GM04503 (cell line): Measurements from ENCODE around the gene KIT.

Experiments used
- DNase-seq: peaks from one replicate; pipeline ENCODE4 v3.0.0-alpha.2; 2012; ENCODE audit warnings: low read depth

Gene KIT

DNA sequence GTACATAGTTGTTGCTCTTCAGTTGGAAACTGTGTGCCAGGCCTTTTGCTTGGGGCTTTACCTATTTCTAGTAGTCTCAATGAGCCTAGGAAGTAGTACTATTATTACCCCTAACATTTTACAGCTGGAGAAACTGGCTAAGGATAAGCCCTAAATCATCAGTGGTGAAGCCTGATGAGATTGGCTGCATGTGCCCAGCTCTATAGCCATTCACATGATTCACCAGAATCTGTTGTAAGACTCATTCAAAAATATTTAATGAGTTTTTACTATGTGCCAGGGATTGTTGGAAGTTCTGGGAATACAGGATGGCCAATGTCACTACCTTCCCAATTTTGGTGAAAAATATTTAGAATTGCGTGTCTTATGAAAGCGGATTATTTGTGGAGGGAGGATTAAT lies 2.8 kb downstream of the KIT start:
- DNase-seq, result peak; percentile 71

- peak; percentile 88 for DNase-seq
These were observed 3.4 kb downstream of the KIT start for GRCh38 chr4:54661169-54661568.

GRCh38 chr4:54661686-54662085 lies 3.9 kb downstream of the KIT start:
- peak; percentile 95 for DNase-seq

GRCh38 chr4:54662123-54662522 lies 4.4 kb downstream of the KIT start:
- DNase-seq, result no peak

- DNase-seq, result no peak
These were observed 5.3 kb downstream of the KIT start for GRCh38 chr4:54662901-54663585.

- no peak for DNase-seq
These were observed 6.6 kb downstream of the KIT start for GRCh38 chr4:54664400-54664799.

- DNase-seq, result no peak
These were observed 10.4 kb downstream of the KIT start for GRCh38 chr4:54668014-54668611.

- no peak for DNase-seq
These were observed 12.1 kb downstream of the KIT start for GRCh38 chr4:54669831-54670230.

DNA sequence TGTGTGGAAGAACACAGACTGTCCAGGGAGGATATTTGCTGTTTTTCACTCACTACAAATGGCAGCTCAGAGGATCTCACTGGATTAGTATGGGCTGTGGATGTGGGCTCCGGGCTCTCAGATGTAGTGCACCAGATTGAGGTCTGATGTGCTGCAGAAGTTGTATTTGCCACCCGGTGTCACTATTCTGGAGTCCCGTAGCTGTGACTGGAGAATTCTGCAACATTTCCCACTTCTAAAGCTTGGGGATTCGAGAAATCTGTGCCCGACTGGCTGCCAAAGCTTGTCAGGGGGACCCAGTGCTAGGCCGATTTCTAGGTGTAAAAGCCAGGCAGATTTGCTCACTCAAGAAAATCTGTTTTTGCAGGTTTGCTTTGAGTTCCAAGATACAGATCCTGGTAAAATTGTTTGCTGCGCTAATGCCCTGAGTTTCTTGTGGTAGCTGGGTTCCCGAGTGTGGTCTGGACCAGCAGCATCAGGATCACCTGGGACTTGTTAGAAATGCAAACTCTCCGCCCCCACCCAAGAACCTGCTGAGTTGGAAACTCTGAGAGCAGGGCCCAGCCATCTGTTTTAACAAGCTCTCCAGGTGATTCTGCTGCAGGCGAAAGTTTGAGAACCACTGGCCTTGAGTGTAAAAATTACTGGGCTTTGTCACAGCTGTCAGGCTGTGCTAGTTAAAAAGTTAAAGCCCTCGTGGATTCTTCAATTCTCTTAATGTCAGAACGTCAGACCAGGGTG lies 18.1 kb downstream of the KIT start:
- no peak for DNase-seq

DNA sequence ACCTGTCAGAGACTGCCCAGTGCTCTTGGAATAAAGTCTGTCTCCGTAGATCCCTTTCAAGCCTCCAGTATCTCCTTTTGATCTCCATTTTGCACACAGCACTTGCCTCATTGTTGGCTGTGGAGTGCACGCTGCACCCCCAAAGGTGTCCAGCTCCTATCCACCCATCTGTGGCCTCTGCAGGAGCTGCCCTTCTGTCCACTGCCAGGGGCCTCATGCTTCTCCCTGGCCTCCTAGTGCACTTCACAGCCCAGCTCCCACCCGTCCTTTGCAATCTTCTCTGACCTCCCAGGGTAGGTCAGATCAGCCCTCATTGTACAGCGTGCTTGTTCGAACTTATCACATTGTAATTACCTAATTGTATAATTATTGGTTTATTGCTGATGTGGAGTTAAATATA lies 18.9 kb downstream of the KIT start:
- DNase-seq, result no peak

GRCh38 chr4:54677416-54677815 lies 19.7 kb downstream of the KIT start:
- no peak for DNase-seq

DNA sequence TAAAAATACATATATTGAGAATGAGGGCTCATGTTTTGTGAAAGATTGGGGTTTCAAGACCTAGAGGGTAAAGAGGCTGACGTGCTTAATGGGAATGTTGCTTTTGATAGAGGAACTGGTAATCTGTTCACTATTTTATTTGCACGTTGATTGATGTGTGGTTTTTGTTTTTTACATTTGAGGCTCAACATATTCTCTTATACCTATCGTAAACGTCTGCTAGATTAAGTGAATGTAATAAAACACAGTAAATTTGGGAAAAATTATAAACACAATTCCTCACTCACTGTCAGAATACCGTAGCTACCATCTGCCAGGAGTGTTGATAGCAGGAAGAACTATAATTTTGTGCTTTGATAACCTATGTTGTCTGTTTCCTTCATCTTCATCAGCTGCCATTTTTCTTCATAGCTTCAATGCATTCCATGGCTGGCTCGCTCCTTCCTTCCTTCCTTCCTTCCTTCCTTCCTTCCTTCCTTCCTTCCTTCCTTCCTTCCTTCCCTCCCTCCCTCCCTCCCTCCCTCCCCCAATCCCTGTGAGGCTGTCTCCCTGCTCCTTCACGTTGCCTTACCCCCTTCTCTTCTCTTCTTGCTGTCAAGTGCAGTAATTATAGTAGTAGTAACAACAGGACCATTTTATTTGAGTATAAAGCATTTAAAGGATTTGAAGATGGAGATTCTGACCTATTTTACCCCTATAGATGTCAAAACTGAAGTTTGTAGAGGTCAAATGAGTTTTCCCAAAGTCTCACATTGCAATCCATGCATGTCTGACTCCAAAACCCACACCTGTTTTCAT lies 20.3 kb downstream of the KIT start:
- DNase-seq, result no peak

- DNase-seq, result no peak
These were observed 21.1 kb downstream of the KIT start for GRCh38 chr4:54678826-54679225.

GRCh38 chr4:54679813-54680212 lies 22.1 kb downstream of the KIT start:
- no peak for DNase-seq

DNA sequence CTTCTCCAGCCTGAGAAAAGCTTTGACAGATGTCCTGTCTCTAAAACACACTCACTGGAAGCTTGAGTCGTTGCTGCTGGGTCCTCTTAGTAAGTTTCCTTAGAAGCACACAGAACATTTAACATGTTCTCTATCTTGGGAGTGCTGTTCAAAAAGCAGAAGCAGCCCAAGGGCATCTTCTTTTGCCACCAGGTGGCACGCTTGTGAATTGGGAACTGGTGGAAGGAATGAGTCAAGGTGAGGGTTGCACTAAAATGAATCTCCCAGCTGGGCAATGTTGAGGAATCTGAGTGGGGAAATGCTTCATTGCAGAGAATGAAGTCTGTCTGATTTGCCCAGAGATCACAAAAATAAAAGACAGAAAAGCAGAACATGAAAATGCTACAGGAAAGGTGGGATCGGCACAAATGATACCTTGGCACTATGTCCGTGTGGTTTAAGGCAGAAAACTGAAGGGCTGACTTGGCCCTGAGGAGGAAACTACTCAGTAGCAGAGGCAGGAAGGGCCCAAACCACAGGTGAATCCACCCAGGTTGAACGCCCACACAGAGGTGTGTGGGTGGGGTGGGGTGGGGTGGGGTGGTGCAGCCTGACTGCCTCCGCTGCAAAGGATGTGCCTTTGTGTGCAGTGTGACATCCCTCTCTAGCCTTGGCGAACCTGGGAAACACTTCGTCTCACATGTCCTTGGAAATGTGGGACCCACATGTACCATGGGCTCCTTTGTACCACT lies 26.0 kb downstream of the KIT start:
- no peak for DNase-seq

DNA sequence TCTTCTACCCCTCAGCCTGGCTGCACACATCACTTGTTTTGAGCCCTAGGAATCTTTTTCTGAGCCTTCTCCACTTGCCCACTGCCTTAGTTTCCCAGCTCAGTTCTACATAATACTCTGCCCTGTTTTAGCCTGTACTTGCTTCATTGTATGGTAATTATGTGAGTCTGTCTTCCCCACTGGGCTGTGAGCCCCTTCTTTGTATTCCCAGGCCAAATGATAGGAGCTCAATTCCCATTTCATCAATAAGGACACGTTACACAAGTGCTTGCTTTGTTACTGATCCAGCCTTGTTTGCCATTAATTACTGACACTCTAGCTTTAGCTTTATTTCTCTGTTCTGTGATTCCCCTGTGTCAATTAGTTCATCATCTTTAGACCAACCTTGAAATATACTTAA lies 28.1 kb downstream of the KIT start:
- DNase-seq, result no peak

- peak; percentile 21 for DNase-seq
These were observed 30.4 kb downstream of the KIT start for GRCh38 chr4:54687887-54688841.

DNA sequence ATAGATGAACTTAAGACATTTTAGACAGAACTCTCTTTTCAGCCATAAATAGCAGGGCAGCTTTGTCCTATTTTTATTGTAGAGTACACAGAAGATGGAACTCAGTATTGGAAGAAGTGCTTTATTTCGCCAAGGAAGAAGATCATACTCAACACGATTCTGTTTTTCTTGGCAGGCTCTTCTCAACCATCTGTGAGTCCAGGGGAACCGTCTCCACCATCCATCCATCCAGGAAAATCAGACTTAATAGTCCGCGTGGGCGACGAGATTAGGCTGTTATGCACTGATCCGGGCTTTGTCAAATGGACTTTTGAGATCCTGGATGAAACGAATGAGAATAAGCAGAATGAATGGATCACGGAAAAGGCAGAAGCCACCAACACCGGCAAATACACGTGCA lies 37.6 kb downstream of the KIT start:
- DNase-seq, result no peak

DNA sequence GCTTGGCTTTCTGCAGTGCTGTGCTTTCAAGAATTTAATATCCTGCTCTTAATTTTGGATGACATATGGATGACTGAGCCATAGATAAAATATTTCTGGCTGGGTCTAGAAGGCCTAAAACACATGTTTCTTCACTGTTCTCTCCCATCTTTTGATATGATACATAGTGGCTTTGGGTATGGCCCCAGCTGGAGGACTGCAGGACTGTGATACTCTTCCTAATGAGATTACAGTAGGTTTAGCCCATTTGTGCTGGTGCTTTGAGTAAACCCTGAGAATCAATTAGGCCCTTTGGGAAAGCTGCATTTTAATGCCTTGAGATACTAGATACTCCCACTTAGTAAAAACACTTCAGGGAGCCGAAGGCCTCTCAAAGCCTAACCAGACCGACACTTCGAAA lies 38.0 kb downstream of the KIT start:
- DNase-seq, result no peak

DNA sequence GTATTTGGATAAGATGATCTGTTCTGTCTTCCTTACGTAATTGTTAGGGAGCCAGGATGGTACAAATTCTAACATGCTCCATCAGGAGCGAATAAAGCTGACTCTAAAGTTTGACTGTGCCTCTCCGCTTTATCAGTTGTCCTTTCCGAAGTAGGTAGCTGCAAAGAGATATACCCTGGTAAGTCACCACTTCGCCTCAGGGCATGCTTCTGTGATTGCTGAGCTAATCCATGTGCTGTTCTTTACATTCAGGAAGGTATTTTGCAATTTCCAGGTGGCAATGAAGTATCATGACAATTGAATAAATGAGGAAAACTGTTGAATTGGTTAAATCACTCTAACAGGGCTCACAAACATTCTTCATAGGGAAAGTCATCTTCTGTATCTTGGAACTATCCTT lies 38.9 kb downstream of the KIT start:
- no peak for DNase-seq

DNA sequence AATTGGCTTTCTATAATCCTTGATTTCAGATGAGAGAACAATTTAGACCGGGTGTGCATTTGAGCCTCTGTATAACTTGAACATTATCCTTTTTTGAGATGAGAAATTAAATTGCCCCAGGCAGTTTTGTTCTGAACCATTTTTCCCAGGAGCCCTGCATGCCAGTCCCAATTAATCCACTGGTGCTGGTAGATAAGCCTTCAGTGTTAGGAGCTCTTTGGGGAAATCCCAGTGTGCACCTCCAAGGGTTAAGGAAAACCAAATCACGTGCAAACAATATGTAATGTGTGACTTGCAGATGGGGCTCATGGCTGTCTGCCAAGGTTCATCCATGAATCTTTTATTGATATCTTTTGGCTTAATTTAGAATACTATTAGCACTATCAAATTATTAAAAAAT lies 43.2 kb downstream of the KIT start:
- no peak for DNase-seq
